NCI-H146 treated with DMSO at 0.1 percent for 48 hours (cell line): ENCODE measurements around the gene FICD.
A peak's percentile ranks its signal among the peaks of the same experiment; 100 is the strongest.
"Not testable (repeated sequence)": the region's sequence is repeated elsewhere in the genome, so short reads cannot be mapped to it uniquely, and the experiment has no call there.

Experiments used
- DNase-seq: peaks from one replicate; lab custom pipeline; 2025; ENCODE audit not compliant: unreplicated experiment; lab: John Stamatoyannopoulos, UW

FICD gene

DNA sequence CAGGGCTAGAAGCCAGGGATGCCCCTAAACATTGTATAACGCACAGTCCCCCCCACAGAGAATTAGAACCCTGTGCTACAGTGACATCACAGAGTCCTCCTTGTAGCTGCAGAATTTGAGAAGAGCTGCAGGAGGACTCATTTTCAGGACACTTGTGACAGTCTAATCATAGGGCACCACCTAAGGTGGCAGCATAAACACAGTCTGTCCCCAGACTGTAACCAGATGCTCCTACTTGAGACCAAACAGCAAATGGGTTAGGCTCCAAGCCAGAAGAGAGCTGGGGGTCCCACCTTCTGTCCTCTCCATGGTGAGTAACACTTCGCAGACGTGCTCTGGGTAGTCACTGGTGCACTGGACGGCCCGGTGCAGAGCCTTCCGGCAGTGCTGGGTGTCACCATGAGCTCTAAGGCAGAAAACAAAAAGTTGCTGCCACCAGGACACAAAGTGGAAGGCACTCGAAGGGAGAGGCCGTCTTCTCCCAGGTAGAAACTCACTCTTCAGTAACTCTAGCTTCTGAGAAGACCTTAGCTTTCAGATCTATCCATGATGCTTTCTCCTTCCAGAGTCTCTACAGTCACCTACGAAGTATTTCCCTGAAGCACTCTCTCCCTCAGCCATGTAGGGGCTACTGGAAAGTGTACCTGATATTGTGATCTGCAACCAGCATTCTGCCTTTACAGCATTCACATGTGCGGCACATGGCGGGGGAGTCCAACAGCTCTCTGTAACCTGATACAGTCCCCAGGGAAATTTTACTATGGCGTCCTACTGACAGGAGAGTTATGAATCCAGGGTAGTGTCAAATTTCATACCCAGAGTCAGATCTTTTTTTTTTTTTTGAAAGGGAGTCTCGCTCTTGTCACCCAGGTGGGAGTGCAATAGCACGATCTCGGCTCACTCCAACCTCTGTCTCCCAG is 17.1 kb downstream of the FICD start:
- no peak for DNase-seq

DNA sequence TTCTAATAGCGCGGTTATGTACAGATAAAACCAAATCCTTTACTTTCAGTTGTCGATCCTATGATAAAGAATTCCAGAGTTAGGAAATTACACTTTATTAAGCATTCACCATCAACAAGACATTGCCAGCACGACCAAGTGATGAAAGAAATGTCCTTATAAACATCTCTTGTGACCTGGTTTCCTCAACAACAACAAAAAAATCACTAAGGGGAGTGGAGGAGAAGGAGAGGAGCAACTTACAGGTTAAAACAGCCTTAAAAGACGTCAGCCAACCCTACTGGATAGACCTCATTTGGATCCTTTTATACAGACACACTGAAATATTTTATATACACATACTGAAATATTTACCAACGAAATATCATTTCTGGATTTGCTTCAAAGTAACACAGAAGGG is 23.1 kb downstream of the FICD start:
- no peak for DNase-seq

DNA sequence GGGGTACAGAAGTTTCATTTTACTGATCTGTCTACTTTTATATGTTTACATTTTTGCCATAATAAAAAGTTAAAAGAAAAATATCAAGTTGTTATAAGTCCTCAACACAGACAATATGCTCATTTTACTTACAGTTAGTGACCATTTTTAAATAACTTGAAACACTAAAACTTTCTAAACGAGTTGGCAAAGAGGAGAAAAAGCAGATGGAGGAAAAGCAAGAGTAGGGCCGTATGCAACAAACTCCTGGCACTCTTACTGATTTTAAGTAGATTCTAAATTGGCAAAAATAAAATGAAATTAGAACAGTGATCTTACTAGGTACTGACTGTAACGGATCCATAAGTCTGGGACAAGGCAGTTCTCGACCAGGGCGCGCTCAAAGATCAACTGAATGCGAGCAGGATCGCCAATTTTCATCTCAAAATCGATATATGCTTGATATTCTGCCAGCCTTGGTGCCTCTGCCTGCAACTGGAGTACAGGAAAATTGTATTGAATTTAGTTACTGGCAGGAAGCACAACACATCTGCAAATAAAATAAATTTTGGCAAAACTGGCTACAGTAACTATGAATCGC is 23.6 kb downstream of the FICD start:
- no peak for DNase-seq

GRCh38 chr12:108542320-108542719 is 27.2 kb downstream of the FICD start:
- no peak for DNase-seq

GRCh38 chr12:108543652-108544051 is 28.6 kb downstream of the FICD start:
- DNase-seq: no peak

DNA sequence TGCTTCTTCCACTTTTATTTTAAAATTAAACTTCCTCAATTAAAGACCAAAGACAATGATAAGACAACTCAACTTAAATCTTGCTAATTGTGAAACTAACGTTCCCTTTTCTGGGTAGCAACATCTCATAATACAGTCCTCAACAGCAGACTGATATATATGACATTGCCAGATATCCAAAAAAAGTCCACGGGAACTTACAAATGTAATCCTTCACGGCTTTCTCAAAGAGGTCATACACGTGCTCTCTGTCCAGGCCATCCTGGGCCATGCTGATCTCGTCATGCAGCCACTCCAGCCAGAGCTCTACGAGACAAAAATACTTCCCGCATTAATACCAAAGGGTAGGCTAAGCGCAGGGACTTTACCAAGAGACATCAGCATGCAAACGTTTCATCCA is 32.6 kb downstream of the FICD start:
- no peak for DNase-seq

DNA sequence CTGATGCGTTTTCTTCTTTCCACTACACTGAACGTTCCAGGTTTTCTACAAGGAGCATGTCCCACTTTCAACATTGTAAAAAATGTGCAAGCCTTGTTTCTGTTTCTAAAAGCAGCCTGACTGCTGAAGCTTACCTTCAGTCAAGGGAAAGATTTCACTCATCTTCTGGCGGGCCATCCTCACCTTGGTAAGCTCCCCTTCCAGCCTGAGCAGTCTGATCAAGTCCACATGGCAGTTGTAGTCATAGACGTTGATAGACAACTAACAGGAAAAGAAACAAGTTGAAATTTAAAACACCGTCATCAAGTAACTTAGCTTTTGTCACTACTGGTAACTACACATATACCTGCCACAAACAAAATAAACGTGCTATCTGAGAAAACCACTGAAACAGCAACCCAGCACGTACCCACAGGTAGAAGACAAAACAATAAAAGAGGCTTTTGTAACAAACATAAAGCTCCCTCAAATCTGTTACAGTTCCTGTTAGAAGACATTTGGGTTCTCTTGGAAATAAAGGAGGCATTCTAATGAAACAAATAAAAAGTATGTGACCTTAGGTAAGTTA is 34.0 kb downstream of the FICD start:
- DNase-seq: no peak

DNA sequence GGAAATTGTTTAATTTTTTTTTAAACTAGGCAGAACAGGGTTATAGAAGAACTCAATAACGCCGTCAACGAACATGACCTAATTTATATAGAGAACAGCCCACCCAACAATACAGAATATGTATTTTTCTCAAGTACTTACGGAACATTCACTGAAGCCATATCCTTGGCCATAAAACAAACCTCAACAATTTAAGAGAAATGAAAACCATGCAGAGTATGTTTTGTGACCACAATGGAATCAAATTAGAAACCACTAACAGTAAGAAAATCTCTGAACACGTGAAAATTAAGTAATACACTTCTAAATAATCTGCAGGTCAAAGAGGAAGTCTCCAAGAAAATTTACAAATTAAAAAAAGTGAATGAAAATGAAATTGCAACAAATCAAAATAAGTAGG is 36.5 kb downstream of the FICD start:
- DNase-seq: no peak

GRCh38 chr12:108553799-108554198 is 38.7 kb downstream of the FICD start:
- DNase-seq: no peak

DNA sequence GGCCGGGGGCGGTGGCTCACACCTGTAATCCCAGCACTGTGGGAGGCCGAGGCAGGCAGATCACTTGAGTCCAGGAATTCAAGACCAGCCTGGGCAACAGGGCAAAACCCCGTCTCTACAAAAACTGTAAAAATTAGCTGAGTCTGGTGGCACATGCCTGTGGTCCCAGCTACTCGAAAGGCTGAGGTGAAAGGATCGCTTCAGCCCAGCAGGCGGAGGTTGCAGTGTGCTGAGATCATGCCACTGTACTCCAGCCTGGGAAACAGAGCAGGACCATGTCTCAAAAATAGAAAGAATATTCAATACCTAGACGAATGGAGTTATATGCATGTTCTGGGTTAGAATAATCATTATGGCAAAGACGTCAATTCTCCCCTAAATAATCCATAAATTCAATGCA is 40.3 kb downstream of the FICD start:
- not testable (repeated sequence) for DNase-seq

DNA sequence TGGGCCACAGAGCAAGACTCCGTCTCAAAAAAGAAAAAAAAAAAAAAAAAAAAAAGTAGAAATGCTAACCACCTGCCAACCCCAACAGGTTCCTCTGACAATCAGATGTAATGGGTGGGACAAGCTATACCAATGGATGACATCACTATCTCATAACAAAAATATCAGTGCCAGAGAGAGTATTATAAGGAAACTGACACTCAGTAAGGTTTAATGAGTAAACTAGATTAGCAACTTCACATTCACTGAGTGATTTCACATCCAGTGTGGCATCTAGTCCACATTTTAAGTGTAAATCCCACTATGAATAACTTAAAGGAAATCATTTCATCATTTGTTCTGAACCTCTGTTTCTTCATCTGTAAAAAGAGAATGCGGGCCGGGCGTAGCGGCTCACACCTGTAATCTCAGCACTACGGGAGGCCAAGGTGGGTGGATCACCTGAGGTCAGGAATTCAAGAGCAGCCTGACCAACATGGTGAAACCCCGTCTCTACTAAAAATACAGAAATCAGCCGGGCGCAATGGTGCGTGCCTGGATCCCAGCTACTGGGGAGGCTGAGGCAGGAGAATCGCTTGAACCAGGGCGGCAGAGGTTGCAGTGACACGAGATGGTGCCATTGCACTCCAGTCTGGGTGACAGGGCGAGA is 44.1 kb downstream of the FICD start:
- no peak for DNase-seq

DNA sequence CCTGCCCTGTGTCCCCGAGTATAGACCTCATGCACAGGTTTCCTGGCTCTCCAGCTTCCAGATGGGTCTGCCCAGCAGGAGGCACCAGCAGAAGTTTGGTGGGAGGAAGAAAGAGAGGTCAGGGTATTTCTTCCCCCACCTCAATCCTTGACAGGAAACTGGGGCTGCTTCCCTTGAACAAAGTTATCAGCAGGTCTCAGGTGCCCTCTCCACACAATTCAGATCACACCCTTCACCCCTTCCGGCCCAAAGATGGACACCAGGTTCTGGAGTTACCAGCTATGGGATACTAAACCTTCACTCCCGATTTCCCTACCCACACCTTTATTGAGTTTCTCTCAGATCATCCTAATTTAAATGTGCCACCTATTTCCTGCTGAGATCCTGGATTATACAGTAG is 44.7 kb downstream of the FICD start:
- no peak for DNase-seq

DNA sequence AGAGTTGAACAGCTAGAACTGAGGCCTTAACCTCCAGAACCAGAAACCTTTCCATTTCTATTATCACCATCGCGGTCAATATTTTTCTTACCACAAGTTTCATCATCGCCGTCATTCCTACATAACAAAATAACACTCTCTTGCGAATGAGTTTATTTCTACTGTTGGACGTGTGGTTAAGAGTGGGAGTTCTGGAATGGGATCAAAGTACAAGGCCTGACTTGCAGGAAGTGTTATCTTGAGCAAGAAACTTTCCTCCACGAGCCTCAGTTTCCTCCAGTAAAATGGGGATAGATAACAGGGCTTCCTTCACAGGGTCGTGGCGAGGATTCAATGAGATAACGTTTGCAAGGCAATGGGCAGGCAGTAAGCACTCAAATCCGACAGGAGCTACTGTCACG is 45.2 kb downstream of the FICD start:
- DNase-seq: no peak

- DNase-seq: peak; percentile 92
These were observed 46.0 kb downstream of the FICD start, which contains the start of gene SART3 for GRCh38 chr12:108560752-108561719. TSS of gene SART3 (minus strand) at chr12:108561173. CDS start at chr12:108561154, 19 bp downstream.

DNA sequence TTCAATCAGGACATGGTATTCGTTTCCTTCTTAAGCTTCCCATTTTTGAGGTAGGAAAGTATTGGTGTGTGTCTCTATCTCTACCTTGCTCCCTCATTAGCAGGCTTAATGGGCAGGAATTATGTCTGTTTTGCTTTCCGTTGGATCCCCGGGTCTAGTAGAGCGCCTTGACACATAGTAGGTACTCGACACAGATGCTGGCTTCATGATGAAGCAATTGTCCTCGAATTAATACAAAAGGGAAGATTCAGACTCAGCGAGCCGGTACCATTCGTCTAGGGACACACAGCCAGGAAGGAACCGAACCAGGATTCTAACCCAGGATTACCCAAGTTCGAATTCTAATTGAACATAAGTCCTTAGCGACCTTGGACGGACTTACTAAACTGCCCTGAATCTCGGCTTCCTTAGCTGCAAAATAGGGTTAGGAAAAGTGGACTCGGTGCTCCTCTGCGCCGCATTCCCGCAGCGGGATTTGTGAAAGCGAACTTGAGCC is 46.8 kb downstream of the FICD start:
- DNase-seq: peak; percentile 44

DNA sequence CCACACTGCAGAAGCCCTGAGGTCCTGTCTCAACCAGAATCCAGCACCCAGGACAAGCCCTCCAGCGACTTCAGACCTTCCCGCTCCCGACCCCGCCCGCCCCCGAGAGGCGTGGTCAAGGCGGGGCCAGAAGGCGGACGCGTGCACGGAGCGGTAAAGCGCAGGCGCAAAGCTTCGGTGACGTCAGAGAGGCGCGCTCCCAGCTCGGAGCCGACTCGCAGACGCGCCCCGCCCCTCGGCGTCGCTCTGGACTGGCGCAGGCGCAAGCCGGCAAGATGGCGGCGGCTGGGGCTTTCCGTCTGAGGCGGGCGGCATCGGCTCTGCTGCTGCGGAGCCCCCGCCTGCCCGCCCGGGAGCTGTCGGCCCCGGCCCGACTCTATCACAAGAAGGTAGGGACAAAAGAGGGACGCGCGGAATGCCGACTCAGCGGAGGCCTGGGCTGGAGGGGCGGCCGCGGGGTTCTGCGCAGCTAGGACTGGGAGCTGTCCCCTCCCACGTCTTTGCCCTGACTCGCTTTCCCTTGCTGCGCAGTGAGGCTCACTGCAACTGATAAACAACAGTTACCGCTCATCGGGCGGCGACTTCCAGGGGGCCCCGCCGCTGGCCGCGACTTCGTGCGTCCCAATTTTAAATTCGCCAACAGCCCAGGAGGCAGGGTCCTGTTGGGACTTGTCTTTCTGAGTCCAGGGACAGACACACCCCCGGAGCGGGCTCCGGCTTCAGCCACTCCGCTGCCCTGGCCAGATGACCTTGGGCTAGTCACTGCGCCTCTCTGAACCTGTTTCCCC is 47.5 kb downstream of the FICD start, which contains the start of gene ISCU:
Gene ISCU (plus strand): TSS at position 249 of the 788 bp plus-strand sequence. CDS start 27 bp downstream, at position 276.
- DNase-seq: peak; percentile 89

GRCh38 chr12:108563136-108563803 is 48.2 kb downstream of the FICD start:
- DNase-seq: peak; percentile 62

DNA sequence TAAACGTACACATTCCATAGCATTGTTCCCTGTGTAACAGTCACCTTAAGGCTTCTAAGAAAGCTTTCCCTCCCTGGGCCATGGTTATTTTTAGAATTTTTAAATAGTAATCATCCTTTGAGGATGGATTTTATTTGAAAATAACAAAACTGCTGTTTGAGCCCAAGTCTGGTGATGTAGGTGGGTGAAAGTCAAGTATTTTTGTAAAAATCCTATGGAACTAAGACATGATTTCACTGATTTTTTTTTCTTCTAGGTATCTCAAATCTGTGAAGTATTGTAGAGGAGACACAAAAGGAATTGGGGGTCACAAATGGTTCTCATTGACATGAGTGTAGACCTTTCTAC is 48.7 kb downstream of the FICD start:
- DNase-seq: no peak

- no peak for DNase-seq
These were observed 49.6 kb downstream of the FICD start for GRCh38 chr12:108564724-108565123.
